ENCODE results near the gene PPM1B. TPM values are rescaled to one million over a fixed set of nuclear protein-coding genes. Genes with fewer than 3 reads are reported as not detected.
A peak's percentile ranks its signal among the peaks of the same experiment; 100 is the strongest.
"Not testable (repeated sequence)": the region's sequence is repeated elsewhere in the genome, so short reads cannot be mapped to it uniquely, and the experiment has no call there.

The PPM1B gene
- total RNA-seq, 1 donor from 2014 or later, result 27.9 TPM

DNA sequence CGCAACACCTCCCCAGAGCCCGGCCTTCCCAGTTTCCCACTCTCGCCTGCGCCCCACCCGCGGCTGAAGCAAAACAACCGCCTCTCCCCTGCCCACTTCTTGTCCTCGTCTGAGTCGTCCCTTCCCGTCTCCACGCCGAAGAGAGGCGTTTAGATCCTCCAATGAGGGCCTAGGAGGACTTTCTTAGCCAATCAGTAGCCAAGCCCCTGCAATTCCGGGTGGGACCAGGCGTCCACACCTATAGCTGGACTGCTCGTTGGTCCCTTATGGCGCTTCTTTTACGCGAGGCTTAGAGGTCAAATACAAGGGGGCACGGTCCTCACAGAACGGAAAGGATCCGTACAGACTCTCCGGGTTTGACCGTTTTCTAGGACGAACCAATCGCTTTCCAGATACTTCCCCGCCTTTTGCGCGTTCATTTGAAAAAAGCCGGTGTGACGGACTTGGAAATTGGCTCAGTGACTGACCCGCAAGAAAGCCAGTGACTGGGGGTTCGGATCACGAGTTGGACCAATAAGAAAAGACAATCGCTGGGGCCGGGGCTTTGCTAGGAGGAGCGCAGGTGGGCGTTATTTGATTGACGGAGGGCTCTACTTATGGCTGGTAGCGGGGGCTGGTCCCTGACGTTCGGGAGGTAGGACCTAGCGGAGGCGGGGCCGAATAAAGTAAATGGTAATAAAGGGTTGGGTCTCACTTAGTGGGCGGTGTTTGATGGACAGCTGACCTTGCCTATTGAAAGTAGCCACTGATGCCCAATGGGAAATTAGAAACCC lies 581 bp upstream of the PPM1B start:
- Histone ChIP-seq H3K4me1 (peaks cover 0 to 16% of the 10 kb centered on the region in 2 donors), H3K27ac (peak overlapping the region; percentile 95 to 98), H3K4me3 (peak overlapping the region; percentile 57 to 76), H3K36me3 (no peaks in the 10 kb centered on the region), H3K9me3 (no peaks in the 10 kb centered on the region), H3K27me3 (no peaks in the 10 kb centered on the region)
- no peak for TF ChIP-seq CTCF (IDR thresholded peaks at IDR 0.05)
- peak; percentile 99 to 100 for DNase-seq (ENCODE audit: low spot score in 2 of 2)
- intact Hi-C loops (cut with DNase I), result loop anchor here (1.0 to 10.0 kb wide), 7 partner anchors 31 to 839 kb away; partner anchors contain the start of genes CAMKMT, PREPL and SIX2

GRCh38 chr2:44169155-44169898 lies 652 bp downstream of the PPM1B start:
- Histone ChIP-seq H3K9me3 (no peaks in the 10 kb centered on the region), H3K4me1 (peaks cover 0 to 21% of the 10 kb centered on the region in 2 donors), H3K36me3 (no peaks in the 10 kb centered on the region), H3K27me3 (no peaks in the 10 kb centered on the region), H3K27ac (peak overlapping the region; percentile 96 to 99), H3K4me3 (peak overlapping the region; percentile 88 to 92)
- DNase-seq (ENCODE audit: low spot score in 2 of 2), result peak in 1 of 2 donors; percentile 72
- intact Hi-C loops (cut with DNase I), result loop anchor here (2.0 to 10.0 kb wide), 5 partner anchors 33 to 838 kb away; partner anchors contain the start of gene SIX2
- TF ChIP-seq CTCF (IDR thresholded peaks at IDR 0.05), result no peak

- Histone ChIP-seq H3K36me3 (peaks cover 0 to 5% of the 10 kb centered on the region in 2 donors), H3K27ac (peak overlapping the region; percentile 96 to 99), H3K9me3 (no peaks in the 10 kb centered on the region), H3K27me3 (no peaks in the 10 kb centered on the region), H3K4me3 (peak overlapping the region; percentile 88 to 92), H3K4me1 (peaks cover 0 to 29% of the 10 kb centered on the region in 2 donors)
- no peak for TF ChIP-seq CTCF (IDR thresholded peaks at IDR 0.05)
- intact Hi-C loops (cut with DNase I), result no loop called here
- DNase-seq (ENCODE audit: low spot score in 2 of 2), result no peak
Measured at GRCh38 chr2:44170311-44170717, 1.6 kb downstream of the PPM1B start.

DNA sequence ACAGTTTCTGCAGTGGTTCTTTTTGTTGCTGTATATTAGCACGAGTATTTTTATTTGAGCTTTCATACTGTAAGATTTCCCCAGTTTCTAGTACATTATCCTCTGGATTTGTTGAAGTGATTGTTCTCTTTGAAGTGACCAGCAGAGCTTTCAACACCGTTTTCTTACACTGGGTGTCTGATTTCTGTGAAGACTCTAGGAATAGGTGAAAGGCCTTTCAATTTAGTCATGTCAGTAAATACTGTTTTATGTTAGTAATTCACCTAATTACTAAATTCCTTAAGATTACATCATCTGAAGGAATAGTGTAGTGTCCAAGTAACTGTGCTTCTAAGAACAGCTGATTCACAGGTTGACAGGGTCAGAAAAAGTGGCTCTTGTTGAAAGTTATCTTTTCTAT lies 2.3 kb downstream of the PPM1B start:
- no peaks in the 10 kb centered on the region for H3K9me3 ChIP-seq
- H3K27ac ChIP-seq, result peak overlapping the region; percentile 96 to 99
- H3K36me3 ChIP-seq, result peaks cover 0 to 5% of the 10 kb centered on the region in 2 donors
- peaks cover 0 to 34% of the 10 kb centered on the region in 2 donors for H3K4me1 ChIP-seq
- H3K4me3 ChIP-seq, result peak overlapping the region; percentile 88 to 92
- no peak for TF ChIP-seq CTCF (IDR thresholded peaks at IDR 0.05)
- intact Hi-C loops (cut with DNase I), result no loop called here
- H3K27me3 ChIP-seq, result no peaks in the 10 kb centered on the region
- DNase-seq (ENCODE audit: low spot score in 2 of 2), result no peak

DNA sequence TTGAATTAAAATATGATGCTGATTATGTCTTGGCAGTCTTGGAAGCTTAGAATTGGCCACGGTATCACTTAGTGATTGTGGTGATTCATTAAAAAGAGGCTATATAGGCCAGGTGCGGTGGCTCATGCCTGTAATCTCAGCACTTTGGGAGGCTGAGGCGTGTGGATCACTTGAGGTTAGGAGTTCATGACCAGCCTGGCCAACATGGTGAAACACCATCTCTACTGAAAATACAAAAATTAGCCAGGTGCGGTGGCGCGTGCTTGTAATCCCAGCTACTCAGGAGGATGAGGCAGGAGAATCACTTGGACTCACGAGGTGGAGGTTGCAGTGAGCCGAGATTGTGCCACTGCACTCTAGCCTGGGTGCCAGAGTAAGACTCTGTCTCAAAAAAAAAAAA lies 2.8 kb downstream of the PPM1B start:
- intact Hi-C loops (cut with DNase I); H3K9me3 ChIP-seq; H3K27me3 ChIP-seq; H3K36me3 ChIP-seq; DNase-seq (ENCODE audit: low spot score in 2 of 2): not testable (repeated sequence)
- Histone ChIP-seq H3K4me3 (peak overlapping the region; percentile 88 to 92), H3K4me1 (peaks cover 0 to 35% of the 10 kb centered on the region in 2 donors), H3K27ac (peak overlapping the region; percentile 96 to 99)

GRCh38 chr2:44172576-44172975 lies 3.9 kb downstream of the PPM1B start:
- peak overlapping the region in 1 of 2 donors; percentile 33 for H3K27ac ChIP-seq
- intact Hi-C loops (cut with DNase I), result no loop called here
- TF ChIP-seq CTCF (IDR thresholded peaks at IDR 0.05), result no peak

More at GRCh38 chr2:44172576-44172975, 3.9 kb downstream of the PPM1B start:
- H3K9me3 ChIP-seq, result no peaks in the 10 kb centered on the region
- DNase-seq (ENCODE audit: low spot score in 2 of 2), result no peak
- H3K36me3 ChIP-seq, result peaks cover 0 to 5% of the 10 kb centered on the region in 2 donors
- no peak overlapping the region for H3K4me3 ChIP-seq
- peaks cover 0 to 37% of the 10 kb centered on the region in 2 donors for H3K4me1 ChIP-seq
- H3K27me3 ChIP-seq, result no peaks in the 10 kb centered on the region

Data from ascending aorta (tissue), 2 donors.